ENCODE results near the gene MYO7A.

DNA sequence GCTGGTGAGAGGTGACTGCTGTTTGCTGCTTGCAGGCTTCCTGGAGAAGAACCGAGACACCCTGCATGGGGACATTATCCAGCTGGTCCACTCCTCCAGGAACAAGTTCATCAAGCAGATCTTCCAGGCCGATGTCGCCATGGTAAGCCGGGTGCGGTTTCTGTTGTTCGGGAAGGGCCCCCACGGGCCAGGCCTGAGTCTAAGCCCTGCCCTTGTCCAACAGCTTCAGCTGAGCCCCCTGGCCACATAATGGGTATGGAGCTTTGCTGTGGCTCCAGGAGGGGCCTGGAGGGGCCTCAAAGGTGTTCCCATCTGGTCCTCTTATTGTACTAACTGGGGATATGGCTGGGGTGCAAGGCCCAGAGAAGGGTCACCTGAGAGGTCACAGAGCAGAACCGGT is 38.0 kb downstream of the MYO7A start:
- TF ChIP-seq GATA3 (IDR thresholded peaks at IDR 0.05; ENCODE audit: low read depth, low read length) = no peak
- TF ChIP-seq GATA2 (IDR thresholded peaks at IDR 0.05; ENCODE audit: low read depth, low read length) = no peak
